HepG2 (cell line): ENCODE data around the gene COBLL1. TPM values are rescaled to one million over a fixed set of nuclear protein-coding genes. Genes with fewer than 3 reads are reported as not detected.

Experiments
- ARID2 ChIP-seq: sonication (generic); formaldehyde crosslinking; IDR thresholded peaks from 2 replicates; pipeline ENCODE4 v1.8.1; 2022; ENCODE audit warnings: mild to moderate bottlenecking, missing genetic modification reagents, borderline replicate concordance
- ARNT ChIP-seq: fragments of 450-650 bp; IDR thresholded peaks from 2 replicates; pipeline ENCODE4 v1.6.1; 2017
- ESRRA ChIP-seq: sonication (generic); formaldehyde crosslinking; IDR thresholded peaks from 2 replicates; pipeline ENCODE4 v1.5.1; 2020; ENCODE audit warnings: mild to moderate bottlenecking, low read depth, missing genetic modification reagents
- FOXK2 ChIP-seq: fragments of 450-650 bp; IDR thresholded peaks from 2 replicates; pipeline ENCODE4 v1.6.1; 2016
- NPAS2 ChIP-seq: sonication (generic); formaldehyde crosslinking; IDR thresholded peaks from 2 replicates; pipeline ENCODE4 v1.8.0; 2022; ENCODE audit warnings: mild to moderate bottlenecking, missing genetic modification reagents, borderline replicate concordance
- NR3C1 ChIP-seq: sonication (generic); formaldehyde crosslinking; IDR thresholded peaks from 2 replicates; pipeline ENCODE4 v1.4.0; 2020; ENCODE audit warnings: missing genetic modification reagents
- RELA ChIP-seq: sonication (generic); formaldehyde crosslinking; IDR thresholded peaks from 2 replicates; pipeline ENCODE4 v1.4.0; 2020; ENCODE audit warnings: missing genetic modification reagents
- RXRA ChIP-seq: sonication (generic); formaldehyde crosslinking; IDR thresholded peaks from 2 replicates; pipeline ENCODE4 v1.5.1; 2020; ENCODE audit warnings: missing genetic modification reagents
- SNAI1 ChIP-seq: sonication (generic); formaldehyde crosslinking; IDR thresholded peaks from 2 replicates; pipeline ENCODE4 v1.5.0; 2020; ENCODE audit warnings: mild to moderate bottlenecking, missing genetic modification reagents, borderline replicate concordance
- SRSF9 ChIP-seq: fragments of 200-400 bp; formaldehyde crosslinking; IDR thresholded peaks from 2 replicates; pipeline ENCODE4 v1.6.1; 2018; ENCODE audit warnings: borderline replicate concordance, mild to moderate bottlenecking, low read depth, low read length; ENCODE audit not compliant: insufficient read depth, poor library complexity, severe bottlenecking
- TFDP2 ChIP-seq: sonication (generic); formaldehyde crosslinking; IDR thresholded peaks from 2 replicates; pipeline ENCODE4 v1.4.0; 2020; ENCODE audit warnings: missing genetic modification reagents
- TGIF2 ChIP-seq: IDR thresholded peaks from 2 replicates; pipeline ENCODE4 v1.6.1; 2016; ENCODE audit warnings: control low read depth, missing compliant biosample characterization
- TIGD3 ChIP-seq: sonication (generic); formaldehyde crosslinking; IDR thresholded peaks from 2 replicates; pipeline ENCODE4 v1.5.1; 2020; ENCODE audit warnings: mild to moderate bottlenecking, missing genetic modification reagents, borderline replicate concordance
- ZNF124 ChIP-seq: sonication (generic); formaldehyde crosslinking; IDR thresholded peaks from 2 replicates; pipeline ENCODE4 v1.4.0; 2020; ENCODE audit warnings: missing genetic modification reagents
- ZNF207 ChIP-seq: fragments of 450-650 bp; IDR thresholded peaks from 2 replicates; pipeline ENCODE4 v1.6.1; 2016; ENCODE audit warnings: antibody characterized with exemption, borderline replicate concordance
- ZNF326 ChIP-seq: sonication (generic); formaldehyde crosslinking; IDR thresholded peaks from 2 replicates; pipeline ENCODE4 v1.4.0; 2020; ENCODE audit warnings: missing genetic modification reagents, borderline replicate concordance
- ZNF33A ChIP-seq: sonication (generic); formaldehyde crosslinking; IDR thresholded peaks from 2 replicates; pipeline ENCODE4 v1.5.1; 2020; ENCODE audit warnings: missing genetic modification reagents, mild to moderate bottlenecking, moderate library complexity, borderline replicate concordance
- ZNF781 ChIP-seq: sonication (generic); formaldehyde crosslinking; IDR thresholded peaks from 2 replicates; pipeline ENCODE4 v1.5.1; 2020; ENCODE audit warnings: borderline replicate concordance, mild to moderate bottlenecking, missing genetic modification reagents; ENCODE audit errors: not compliant biosample characterization
- ZUFSP ChIP-seq: sonication (generic); formaldehyde crosslinking; IDR thresholded peaks from 2 replicates; pipeline ENCODE4 v1.9.0; 2021; ENCODE audit warnings: missing genetic modification reagents, mild to moderate bottlenecking, borderline replicate concordance
- polyA plus RNA-seq, 8 experiments: library from polyadenylated mRNA; depleted of rRNA in 3 of 8; stranded (reverse) in 7 of 8; unstranded in 1 of 8; fragments of >200 nt; fragmentation: Illumina TruSeq in 4 of 8; extraction: Trizol in 4 of 8; gene quantifications; 2 replicates each; pipeline versions ENCODE4 v1.2.1 to v1.2.3, GENCODE V29; 2011 to 2016; ENCODE audit warnings: low read depth in 4 of 8, missing spikeins in 1 of 8, mixed read lengths in 1 of 8; ENCODE audit not compliant: insufficient read depth in 1 of 8
- total RNA-seq, 5 experiments: library from RNA; depleted of rRNA; stranded (reverse); fragments of >200 nt; fragmentation: Illumina TruSeq; extraction: Trizol; gene quantifications; 2 replicates each; pipeline ENCODE4 v1.2.3, GENCODE V29; 2016; ENCODE audit warnings: low read depth in 1 of 5
- TF ChIP-seq, protein P1 (sequence below): sonication (generic); formaldehyde crosslinking; conservative IDR thresholded peaks from 2 replicates; pipeline ENCODE4 v1.8.0; 2022; ENCODE audit warnings: low read depth, missing genetic modification reagents
- TF ChIP-seq, protein P2 (sequence below): sonication (generic); formaldehyde crosslinking; IDR thresholded peaks from 2 replicates; pipeline ENCODE4 v1.8.0; 2022; ENCODE audit warnings: mild to moderate bottlenecking, missing genetic modification reagents, moderate library complexity

COBLL1 gene
- total and polyA plus RNA-seq, 2 of the 13 experiments (the other 11 are each of a cell fraction or from before 2014, with no cell fraction given), result 32.6 to 86.8 TPM

DNA sequence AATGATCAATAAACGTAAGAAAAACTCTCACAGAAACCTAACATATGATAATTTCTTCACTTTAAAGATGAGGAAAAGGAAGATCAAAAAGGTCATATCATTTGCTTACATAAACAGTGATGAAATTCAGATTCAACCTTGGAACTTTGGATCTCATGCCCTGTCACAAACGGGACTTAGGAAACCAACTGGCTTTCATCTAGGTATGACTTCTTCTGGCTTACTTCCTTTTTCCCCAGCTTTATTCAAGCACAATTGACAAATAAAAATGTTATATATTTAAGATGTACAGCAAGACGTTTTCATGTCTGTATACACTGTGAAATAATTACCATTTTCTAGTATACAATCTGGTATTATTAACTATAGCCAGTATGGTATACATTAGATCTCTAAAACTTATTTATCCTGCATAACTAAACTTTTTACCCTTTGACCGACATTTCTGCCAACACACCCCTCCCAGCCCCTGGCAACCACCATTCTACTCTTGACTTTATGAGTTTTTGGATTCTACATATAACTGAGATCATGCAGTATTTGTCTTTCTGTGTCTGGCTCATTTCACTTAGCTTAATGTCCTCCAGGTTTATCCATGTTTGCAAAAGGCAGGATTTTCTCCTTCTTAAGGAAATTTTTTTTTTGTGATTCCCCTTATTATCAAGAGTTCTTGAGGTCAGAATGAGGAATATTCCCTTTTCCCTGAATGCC is 46.0 kb upstream of the COBLL1 start (continued):
- TF ChIP-seq ZUFSP, result no peak
- TF ChIP-seq ZNF326, result no peak
- 0 out of 2 replicates have a peak, but pooled peaks have one; percentile 60 for TF ChIP-seq ESRRA (CRISPR knock-in tag)
- TF ChIP-seq, protein P1, sequence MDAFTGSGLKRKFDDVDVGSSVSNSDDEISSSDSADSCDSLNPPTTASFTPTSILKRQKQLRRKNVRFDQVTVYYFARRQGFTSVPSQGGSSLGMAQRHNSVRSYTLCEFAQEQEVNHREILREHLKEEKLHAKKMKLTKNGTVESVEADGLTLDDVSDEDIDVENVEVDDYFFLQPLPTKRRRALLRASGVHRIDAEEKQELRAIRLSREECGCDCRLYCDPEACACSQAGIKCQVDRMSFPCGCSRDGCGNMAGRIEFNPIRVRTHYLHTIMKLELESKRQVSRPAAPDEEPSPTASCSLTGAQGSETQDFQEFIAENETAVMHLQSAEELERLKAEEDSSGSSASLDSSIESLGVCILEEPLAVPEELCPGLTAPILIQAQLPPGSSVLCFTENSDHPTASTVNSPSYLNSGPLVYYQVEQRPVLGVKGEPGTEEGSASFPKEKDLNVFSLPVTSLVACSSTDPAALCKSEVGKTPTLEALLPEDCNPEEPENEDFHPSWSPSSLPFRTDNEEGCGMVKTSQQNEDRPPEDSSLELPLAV (CRISPR knock-in tag), result no peak
- no peak for TF ChIP-seq TIGD3 (CRISPR knock-in tag)
- no peak for TF ChIP-seq ZNF781 (CRISPR knock-in tag)
- TF ChIP-seq TFDP2, result no peak
- TF ChIP-seq SRSF9, result no peak
- TF ChIP-seq NR3C1 (CRISPR knock-in tag), result no peak
- no peak; the same call in 1 of the 2 replicates for TF ChIP-seq RXRA (CRISPR knock-in tag)
- TF ChIP-seq ZNF124, result peak; percentile 56; the same call in 1 of the 2 replicates
- TF ChIP-seq, protein P2, sequence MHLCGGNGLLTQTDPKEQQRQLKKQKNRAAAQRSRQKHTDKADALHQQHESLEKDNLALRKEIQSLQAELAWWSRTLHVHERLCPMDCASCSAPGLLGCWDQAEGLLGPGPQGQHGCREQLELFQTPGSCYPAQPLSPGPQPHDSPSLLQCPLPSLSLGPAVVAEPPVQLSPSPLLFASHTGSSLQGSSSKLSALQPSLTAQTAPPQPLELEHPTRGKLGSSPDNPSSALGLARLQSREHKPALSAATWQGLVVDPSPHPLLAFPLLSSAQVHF (CRISPR knock-in tag), result no peak
- TF ChIP-seq RELA (CRISPR knock-in tag), result no peak
- no peak for TF ChIP-seq TGIF2
- TF ChIP-seq ZNF33A, result no peak
- no peak for TF ChIP-seq ZNF207
- TF ChIP-seq SNAI1 (CRISPR knock-in tag), result no peak
- TF ChIP-seq FOXK2, result no peak
- TF ChIP-seq ARNT, result no peak
- TF ChIP-seq ARID2 (CRISPR knock-in tag), result no peak; the same call in 1 of the 2 replicates
- no peak for TF ChIP-seq NPAS2 (CRISPR knock-in tag)
